NT2/D1 (cell line): ENCODE data around the gene INO80.

Source experiments
- SUZ12 ChIP-seq: IDR thresholded peaks from 2 replicates; pipeline ENCODE4 v1.6.1; 2011; ENCODE audit not compliant: insufficient read length, insufficient read depth; ENCODE audit errors: extremely low read depth
- YY1 ChIP-seq: IDR thresholded peaks from 2 replicates; pipeline ENCODE4 v1.6.1; 2011; ENCODE audit not compliant: insufficient read length, insufficient read depth
- ZNF274 ChIP-seq: IDR thresholded peaks from 2 replicates; pipeline ENCODE4 v1.6.1; 2011; ENCODE audit warnings: mild to moderate bottlenecking, low read depth, low read length

GRCh38 chr15:40985541-40986330, 130.3 kb downstream of the INO80 start:
- TF ChIP-seq SUZ12 = no peak
- no peak for TF ChIP-seq YY1
- TF ChIP-seq ZNF274 = no peak
